GM19452 (cell line): ENCODE measurements around the gene SNX22.

ENCODE experiments used
- ATAC-seq: cut with Tn5 transposase; IDR thresholded peaks from one replicate; pipeline ENCODE4 v1.9.1; 2021; ENCODE audit not compliant: unreplicated experiment

SNX22 gene

GRCh38 chr15:64155802-64156651 lies 4.5 kb downstream of the SNX22 start:
- no peak for ATAC-seq

- no peak for ATAC-seq
Observed at GRCh38 chr15:64156652-64157331, 5.3 kb downstream of the SNX22 start.

GRCh38 chr15:64157599-64158125 lies 6.1 kb downstream of the SNX22 start:
- no peak for ATAC-seq

- ATAC-seq, result no peak
Observed at GRCh38 chr15:64158363-64159134, 7.0 kb downstream of the SNX22 start.

GRCh38 chr15:64161688-64162477 lies 10.4 kb downstream of the SNX22 start:
- ATAC-seq, result no peak

- peak; percentile 15 for ATAC-seq
Observed at GRCh38 chr15:64162478-64162868, 10.9 kb downstream of the SNX22 start.

- peak; percentile 92 for ATAC-seq
Observed at GRCh38 chr15:64162869-64163658, 11.5 kb downstream of the SNX22 start, which contains the start of gene PPIB. Gene PPIB, minus strand, starts transcription at chr15:64163022. Its CDS starts 36 bp downstream, at chr15:64162986.

- peak; percentile 8 for ATAC-seq
Observed at GRCh38 chr15:64163659-64164362, 12.3 kb downstream of the SNX22 start.

- ATAC-seq, result no peak
Observed at GRCh38 chr15:64164436-64164835, 12.9 kb downstream of the SNX22 start.

- no peak for ATAC-seq
Observed at GRCh38 chr15:64166102-64166890, 14.8 kb downstream of the SNX22 start.

- ATAC-seq, result no peak
Observed at GRCh38 chr15:64180235-64180824, 28.8 kb downstream of the SNX22 start.

- no peak for ATAC-seq
Observed at GRCh38 chr15:64182859-64183370, 31.4 kb downstream of the SNX22 start.

GRCh38 chr15:64185146-64185911 lies 33.8 kb downstream of the SNX22 start:
- ATAC-seq, result no peak

- no peak for ATAC-seq
Observed at GRCh38 chr15:64187396-64188191, 36.1 kb downstream of the SNX22 start.

GRCh38 chr15:64191971-64192830 lies 40.7 kb downstream of the SNX22 start:
- no peak for ATAC-seq
